ENCODE data around the gene SNX3.

SNX3 gene

DNA sequence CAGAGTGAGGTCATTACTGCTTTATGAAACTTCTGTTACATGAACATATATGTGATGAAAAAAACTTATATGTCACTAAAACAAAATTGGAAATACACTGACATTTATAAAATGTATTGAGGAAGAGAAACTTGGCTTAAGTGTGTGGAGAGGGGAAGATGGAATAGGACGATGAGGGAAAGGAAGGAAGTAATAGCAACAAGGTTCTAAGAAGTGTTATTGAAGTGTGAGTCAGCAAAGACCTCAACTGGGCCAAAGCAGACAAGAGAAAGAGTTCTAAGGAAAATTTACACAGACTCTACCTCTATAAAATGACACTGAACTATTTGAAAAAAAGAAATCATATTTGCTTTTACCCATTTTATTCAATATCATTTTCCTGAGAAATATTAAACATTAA is 38.3 kb downstream of the SNX3 start:
- peak; percentile 36 for DNase-seq (ENCODE audit: low read depth)
- TF ChIP-seq, protein P1, sequence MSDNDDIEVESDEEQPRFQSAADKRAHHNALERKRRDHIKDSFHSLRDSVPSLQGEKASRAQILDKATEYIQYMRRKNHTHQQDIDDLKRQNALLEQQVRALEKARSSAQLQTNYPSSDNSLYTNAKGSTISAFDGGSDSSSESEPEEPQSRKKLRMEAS (IDR thresholded peaks at IDR 0.05; ENCODE audit: low read depth, low read length) = no peak
- no peak overlapping the region for H3K4me3 ChIP-seq (ENCODE audit: low read depth, low read length)

DNA sequence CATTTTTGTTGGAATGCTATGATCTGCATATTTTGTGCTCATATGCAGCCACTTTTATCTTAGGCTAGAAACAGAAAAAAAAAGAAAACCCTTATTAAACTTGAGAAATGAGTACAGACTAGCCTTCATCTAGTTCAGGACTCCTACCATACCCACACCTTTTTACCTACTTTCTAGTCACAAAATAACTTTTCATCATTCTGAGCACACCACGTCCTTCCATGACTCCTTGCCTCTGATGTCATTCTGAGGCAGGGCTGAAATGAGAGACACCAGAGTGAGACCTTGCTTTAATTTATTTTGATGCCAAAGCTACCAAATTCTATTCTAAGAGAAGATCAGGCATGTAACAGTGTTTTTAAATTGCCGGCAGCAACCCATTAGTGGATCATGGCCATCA is 38.8 kb downstream of the SNX3 start:
- no peak for DNase-seq (ENCODE audit: low read depth)
- H3K4me3 ChIP-seq (ENCODE audit: low read depth, low read length) = no peak overlapping the region
- TF ChIP-seq POLR2A (IDR thresholded peaks at IDR 0.05; ENCODE audit: extremely low read depth, insufficient read length) (no peak), MYC (IDR thresholded peaks at IDR 0.05; ENCODE audit: low read depth, low read length) (no peak)
- TF ChIP-seq, protein P2, sequence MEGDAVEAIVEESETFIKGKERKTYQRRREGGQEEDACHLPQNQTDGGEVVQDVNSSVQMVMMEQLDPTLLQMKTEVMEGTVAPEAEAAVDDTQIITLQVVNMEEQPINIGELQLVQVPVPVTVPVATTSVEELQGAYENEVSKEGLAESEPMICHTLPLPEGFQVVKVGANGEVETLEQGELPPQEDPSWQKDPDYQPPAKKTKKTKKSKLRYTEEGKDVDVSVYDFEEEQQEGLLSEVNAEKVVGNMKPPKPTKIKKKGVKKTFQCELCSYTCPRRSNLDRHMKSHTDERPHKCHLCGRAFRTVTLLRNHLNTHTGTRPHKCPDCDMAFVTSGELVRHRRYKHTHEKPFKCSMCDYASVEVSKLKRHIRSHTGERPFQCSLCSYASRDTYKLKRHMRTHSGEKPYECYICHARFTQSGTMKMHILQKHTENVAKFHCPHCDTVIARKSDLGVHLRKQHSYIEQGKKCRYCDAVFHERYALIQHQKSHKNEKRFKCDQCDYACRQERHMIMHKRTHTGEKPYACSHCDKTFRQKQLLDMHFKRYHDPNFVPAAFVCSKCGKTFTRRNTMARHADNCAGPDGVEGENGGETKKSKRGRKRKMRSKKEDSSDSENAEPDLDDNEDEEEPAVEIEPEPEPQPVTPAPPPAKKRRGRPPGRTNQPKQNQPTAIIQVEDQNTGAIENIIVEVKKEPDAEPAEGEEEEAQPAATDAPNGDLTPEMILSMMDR (IDR thresholded peaks at IDR 0.05; ENCODE audit: low read depth, low read length) = no peak
- TF ChIP-seq, protein P1 (IDR thresholded peaks at IDR 0.05; ENCODE audit: low read depth, low read length) = no peak

DNA sequence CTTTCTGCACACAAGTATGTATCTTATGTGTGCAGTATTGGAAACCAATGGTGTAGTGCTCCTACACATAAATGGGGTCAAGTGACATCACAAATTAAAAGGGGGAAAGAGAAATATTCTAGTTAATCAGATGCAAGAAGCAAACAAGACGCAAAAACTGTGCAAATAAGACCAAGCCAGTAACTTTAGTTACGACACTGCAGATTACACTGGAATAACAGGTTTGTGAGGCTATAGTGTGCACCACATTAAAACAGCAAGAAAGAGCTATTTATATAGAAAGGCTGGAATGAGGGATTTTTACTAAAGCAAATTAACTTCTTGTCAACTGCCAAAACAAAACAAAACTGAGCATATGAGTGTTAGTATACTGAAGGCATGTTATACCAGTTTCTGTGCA is 49.2 kb downstream of the SNX3 start:
- no peak overlapping the region for H3K4me3 ChIP-seq (ENCODE audit: low read depth, low read length)
- DNase-seq (ENCODE audit: low read depth) = no peak
- TF ChIP-seq MYC (IDR thresholded peaks at IDR 0.05; ENCODE audit: low read depth, low read length) (no peak), POLR2A (IDR thresholded peaks at IDR 0.05; ENCODE audit: extremely low read depth, insufficient read length) (no peak)
- TF ChIP-seq, protein P1 (IDR thresholded peaks at IDR 0.05; ENCODE audit: low read depth, low read length) = no peak
- TF ChIP-seq, protein P2 (IDR thresholded peaks at IDR 0.05; ENCODE audit: low read depth, low read length) = no peak

DNA sequence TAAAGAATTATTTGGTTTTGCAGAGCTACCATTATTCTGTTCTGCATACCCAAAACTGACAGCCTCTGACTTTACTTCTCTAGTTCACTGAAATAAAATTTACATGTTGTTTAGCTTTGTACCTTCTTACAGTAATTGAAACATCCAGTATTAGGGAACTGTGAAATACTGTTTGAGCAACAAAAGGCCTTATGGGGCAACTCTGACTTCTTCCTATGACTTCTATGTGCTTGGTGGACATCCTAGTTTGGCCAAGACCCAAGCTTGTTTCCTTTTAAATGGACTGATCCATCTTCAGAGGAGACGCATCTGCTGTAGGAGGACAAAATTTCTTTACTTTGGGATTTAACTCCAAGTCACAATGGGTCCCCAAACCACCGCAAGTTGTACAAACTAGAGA is 50.3 kb downstream of the SNX3 start:
- H3K4me3 ChIP-seq (ENCODE audit: low read depth, low read length) = no peak overlapping the region
- TF ChIP-seq, protein P1 (IDR thresholded peaks at IDR 0.05; ENCODE audit: low read depth, low read length) = no peak
- TF ChIP-seq, protein P2 (IDR thresholded peaks at IDR 0.05; ENCODE audit: low read depth, low read length) = no peak
- TF ChIP-seq MYC (IDR thresholded peaks at IDR 0.05; ENCODE audit: low read depth, low read length) = no peak
- no peak for TF ChIP-seq POLR2A (IDR thresholded peaks at IDR 0.05; ENCODE audit: extremely low read depth, insufficient read length)
- DNase-seq (ENCODE audit: low read depth) = no peak

DNA sequence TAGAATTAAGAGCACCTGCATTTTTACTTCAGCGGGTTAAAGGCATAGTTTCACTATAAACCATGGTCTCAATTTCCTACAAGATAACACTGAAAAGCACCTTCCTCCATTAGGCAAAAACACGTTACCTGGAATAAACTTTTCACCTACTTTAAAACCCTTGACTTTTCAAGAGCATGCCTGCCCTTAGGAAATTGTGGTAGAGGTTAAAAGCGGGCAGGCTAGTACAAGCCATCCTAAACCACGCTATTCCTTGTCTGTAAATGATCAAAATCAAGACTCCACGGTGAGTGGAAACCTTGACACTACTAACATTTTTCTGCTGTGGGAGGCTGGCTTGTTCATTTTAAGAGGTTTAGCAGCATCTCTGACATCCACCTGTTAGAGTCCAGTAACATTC is 51.1 kb downstream of the SNX3 start:
- TF ChIP-seq, protein P2 (IDR thresholded peaks at IDR 0.05; ENCODE audit: low read depth, low read length) = no peak
- no peak for TF ChIP-seq MYC (IDR thresholded peaks at IDR 0.05; ENCODE audit: low read depth, low read length)
- H3K4me3 ChIP-seq (ENCODE audit: low read depth, low read length) = no peak overlapping the region
- DNase-seq (ENCODE audit: low read depth) = no peak

DNA sequence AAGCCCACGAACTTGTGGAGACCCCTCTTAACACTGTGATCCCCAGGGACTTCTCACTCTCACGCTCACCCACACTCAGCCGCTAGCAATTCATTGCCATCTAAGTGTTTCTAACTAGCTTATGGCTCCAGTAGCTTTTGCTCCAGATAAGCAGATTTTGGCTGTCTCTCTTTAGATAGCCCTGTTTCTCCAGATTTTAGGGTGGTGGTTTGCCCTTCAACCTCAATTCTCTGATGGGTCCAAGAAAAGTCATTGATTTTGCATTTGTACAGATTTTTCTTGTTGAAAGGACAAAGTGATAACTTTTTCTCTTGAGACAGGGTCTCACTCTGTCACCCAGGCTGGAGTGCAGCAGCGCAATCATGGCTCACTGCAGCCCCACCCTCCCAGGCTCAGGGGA is 53.8 kb downstream of the SNX3 start:
- DNase-seq (ENCODE audit: low read depth) = no peak
- TF ChIP-seq POLR2A (IDR thresholded peaks at IDR 0.05; ENCODE audit: extremely low read depth, insufficient read length) (no peak), MYC (IDR thresholded peaks at IDR 0.05; ENCODE audit: low read depth, low read length) (no peak)
- TF ChIP-seq, protein P2 (IDR thresholded peaks at IDR 0.05; ENCODE audit: low read depth, low read length) = no peak
- TF ChIP-seq, protein P1 (IDR thresholded peaks at IDR 0.05; ENCODE audit: low read depth, low read length) = no peak
- no peak overlapping the region for H3K4me3 ChIP-seq (ENCODE audit: low read depth, low read length)

Data from NB4 (cell line).